Fibroblast of skin of abdomen (primary cell): ENCODE data around the gene KRTAP9-2.
"Not testable (repeated sequence)": the region's sequence is repeated elsewhere in the genome, so short reads cannot be mapped to it uniquely, and the experiment has no call there.

Experiments
- DNase-seq: peaks from one replicate; pipeline ENCODE4 v3.0.0-alpha.2; 2013

Gene KRTAP9-2

DNA sequence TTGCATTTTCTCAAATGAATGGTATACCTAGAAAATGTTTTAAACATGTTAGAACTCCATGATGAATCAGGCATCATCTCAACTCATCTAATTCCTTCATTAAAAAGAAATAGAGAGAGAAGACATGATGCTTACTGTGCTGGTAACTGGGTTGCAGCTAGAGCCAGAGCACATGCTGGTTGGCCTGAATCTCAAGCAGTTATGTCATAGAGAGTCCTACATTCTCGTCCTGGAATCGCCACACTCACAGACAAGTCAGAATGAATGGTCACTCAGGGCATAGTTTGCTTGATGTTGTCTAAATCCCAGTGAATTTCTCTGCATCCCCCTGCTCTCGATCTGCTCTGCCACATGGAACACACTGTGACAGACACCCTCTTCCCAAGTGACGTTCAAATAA lies 10.7 kb downstream of the KRTAP9-2 start:
- DNase-seq = not testable (repeated sequence)

DNA sequence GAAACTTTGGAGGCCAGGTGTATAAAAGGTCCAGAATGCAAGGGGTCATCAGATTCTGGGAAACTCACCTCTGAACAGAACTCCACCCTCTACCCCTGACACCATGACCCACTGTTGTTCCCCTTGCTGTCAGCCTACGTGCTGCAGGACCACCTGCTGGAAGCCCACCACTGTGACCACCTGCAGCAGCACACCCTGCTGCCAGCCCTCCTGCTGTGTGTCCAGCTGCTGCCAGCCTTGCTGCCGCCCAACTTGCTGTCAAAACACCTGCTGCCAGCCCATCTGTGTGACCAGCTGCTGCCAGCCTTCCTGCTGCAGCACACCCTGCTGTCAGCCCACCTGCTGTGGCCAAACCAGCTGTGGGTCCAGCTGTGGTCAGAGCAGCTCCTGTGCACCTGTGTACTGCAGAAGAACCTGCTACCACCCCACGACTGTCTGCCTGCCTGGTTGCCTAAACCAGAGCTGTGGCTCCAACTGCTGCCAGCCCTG lies 11.5 kb downstream of the KRTAP9-2 start, which contains the start of gene KRTAP9-8:
Gene KRTAP9-8, plus strand, starts transcription at position 51 of the 489 bp plus-strand sequence. Its CDS starts 53 bp downstream, at position 104.
- DNase-seq = not testable (repeated sequence)

GRCh38 chr17:41246995-41247787 lies 20.7 kb downstream of the KRTAP9-2 start:
- not testable (repeated sequence) for DNase-seq

DNA sequence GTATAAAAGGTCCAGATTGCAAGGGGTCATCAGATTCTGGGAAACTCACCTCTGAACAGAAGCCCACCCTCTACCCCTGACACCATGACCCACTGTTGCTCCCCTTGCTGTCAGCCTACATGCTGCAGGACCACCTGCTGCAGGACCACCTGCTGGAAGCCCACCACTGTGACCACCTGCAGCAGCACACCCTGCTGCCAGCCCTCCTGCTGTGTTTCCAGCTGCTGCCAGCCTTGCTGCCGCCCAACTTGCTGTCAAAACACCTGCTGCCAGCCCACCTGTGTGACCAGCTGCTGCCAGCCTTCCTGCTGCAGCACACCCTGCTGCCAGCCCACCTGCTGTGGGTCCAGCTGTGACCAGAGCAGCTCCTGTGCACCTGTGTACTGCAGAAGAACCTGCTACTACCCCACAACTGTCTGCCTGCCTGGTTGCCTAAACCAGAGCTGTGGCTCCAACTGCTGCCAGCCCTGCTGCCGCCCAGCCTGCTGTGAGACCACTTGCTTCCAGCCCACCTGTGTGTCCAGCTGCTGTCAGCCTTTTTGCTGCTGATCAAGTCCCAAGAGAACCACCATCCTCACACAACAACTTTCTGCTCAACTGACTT lies 23.3 kb downstream of the KRTAP9-2 start, which contains the start of gene KRTAP9-4:
Gene KRTAP9-4, plus strand, starts transcription at position 51 of the 604 bp plus-strand sequence. Its CDS starts 34 bp downstream, at position 85.
- DNase-seq = not testable (repeated sequence)

GRCh38 chr17:41251261-41251660 lies 24.8 kb downstream of the KRTAP9-2 start:
- no peak for DNase-seq

- peak; percentile 21 for DNase-seq
Measured at GRCh38 chr17:41254861-41255260, 28.4 kb downstream of the KRTAP9-2 start.

GRCh38 chr17:41255381-41256290 lies 29.2 kb downstream of the KRTAP9-2 start, which contains the start of gene KRTAP9-9:
TSS of gene KRTAP9-9 (plus strand) at chr17:41255384.
- peak; percentile 65 for DNase-seq

GRCh38 chr17:41256291-41256685 lies 29.8 kb downstream of the KRTAP9-2 start:
- peak; percentile 51 for DNase-seq

DNA sequence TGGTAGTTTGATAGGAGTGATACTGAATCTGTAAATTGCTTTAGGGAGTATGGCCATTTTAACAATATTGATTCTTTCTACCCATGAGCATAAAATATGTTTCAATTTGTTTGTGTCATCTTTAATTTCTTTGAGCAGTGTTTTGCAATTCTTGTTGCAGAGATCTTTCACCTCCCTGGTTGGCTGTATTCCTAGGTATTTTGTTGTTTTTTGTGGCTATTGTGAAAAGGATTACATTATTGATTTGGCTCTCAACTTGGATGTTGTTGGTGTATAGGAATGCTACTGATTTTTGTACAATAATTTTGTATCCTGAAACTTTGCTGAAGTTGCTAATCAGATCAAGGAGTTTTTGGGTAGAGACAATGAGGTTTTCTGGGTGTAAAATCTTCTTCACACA lies 32.0 kb downstream of the KRTAP9-2 start:
- no peak for DNase-seq

DNA sequence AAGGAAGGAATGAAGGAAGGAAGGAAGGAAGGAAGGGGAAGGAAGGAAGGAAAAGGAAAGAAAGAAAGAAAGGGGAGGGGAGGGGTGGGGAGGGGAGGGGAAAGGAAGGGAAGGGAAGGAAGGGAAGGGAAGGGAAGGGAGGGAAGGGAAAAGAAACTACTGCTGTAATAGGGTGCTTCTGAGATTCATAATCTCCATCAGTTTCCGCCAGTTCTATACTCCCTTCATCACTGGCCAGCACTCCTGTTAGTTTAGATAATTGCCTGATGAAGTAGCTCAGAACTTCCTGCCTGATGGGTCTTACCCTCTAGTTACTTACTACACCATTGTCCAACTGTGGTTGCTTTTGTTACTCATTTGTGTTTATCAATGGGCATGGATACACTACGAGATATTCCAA lies 36.8 kb downstream of the KRTAP9-2 start:
- DNase-seq = no peak

DNA sequence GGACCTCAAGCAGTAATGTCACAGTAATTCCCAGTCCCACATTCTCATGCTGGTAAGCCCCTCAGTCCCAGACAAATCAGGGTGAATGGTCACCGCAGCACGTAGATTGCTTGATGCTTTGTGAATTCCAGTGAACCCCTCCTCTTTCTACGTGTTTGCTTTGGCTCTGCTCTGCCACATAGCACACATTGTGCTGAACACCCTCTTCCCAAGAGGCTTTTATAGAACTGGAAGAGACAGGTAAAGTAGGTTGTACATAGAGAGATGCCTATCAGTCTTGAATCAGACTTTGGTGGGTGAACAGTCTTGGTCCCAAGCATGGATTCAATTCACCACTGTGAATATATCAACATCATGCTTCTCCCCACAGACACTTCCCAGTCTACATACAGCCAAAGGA lies 38.2 kb downstream of the KRTAP9-2 start:
- no peak for DNase-seq

DNA sequence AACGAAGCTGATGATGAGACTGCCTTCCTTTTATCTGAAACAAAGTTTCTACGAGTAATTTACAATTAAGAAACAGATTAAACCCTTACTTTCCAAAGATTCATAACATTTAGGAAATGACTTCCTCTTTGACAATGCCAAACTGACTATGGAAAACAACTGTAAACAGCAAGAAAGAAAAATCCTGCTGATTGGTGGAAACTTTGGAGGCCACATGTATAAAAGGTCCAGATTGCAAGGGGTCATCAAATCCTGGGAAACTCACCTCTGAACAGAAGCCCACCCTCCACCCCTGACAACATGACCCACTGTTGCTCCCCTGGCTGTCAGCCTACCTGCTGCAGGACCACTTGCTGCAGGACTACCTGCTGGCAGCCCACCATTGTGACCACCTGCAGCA lies 38.6 kb downstream of the KRTAP9-2 start, which contains the start of gene KRTAP9-6:
Gene KRTAP9-6, plus strand, starts transcription at position 301 of the 400 bp plus-strand sequence. Its CDS starts 0 bp downstream, at position 301.
- no peak for DNase-seq

- DNase-seq = no peak
Measured at GRCh38 chr17:41267711-41268110, 41.3 kb downstream of the KRTAP9-2 start.

DNA sequence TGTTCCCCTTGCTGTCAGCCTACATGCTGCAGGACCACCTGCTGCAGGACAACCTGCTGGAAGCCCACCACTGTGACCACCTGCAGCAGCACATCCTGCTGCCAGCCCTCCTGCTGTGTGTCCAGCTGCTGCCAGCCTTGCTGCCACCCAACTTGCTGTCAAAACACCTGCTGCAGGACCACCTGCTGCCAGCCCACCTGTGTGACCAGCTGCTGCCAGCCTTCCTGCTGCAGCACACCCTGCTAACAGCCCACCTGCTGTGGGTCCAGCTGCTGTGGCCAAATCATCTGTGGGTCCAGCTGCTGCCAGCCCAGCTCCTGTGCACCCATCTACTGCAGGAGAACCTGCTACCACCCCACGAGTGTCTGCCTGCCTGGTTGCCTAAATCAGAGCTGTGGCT lies 44.9 kb downstream of the KRTAP9-2 start:
- DNase-seq = not testable (repeated sequence)

DNA sequence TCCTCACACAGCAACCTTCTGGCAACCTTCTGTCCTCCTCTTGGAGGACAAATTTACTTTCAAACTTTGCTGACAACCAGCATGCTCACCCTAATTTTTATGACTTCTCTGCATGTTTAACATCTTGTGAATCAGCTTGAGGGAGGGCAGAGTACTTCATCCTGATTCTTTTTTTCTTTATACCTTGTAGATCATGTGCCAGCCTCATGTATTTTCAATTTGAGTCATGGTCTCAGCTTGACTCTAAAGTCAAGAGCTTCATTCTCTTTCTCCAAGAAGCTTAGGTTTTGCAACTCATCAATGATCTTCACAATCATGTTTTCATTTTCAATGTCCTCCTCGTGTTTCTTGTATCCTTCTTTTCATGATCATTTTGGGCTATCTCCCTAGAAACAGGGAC lies 45.4 kb downstream of the KRTAP9-2 start:
- DNase-seq = no peak

DNA sequence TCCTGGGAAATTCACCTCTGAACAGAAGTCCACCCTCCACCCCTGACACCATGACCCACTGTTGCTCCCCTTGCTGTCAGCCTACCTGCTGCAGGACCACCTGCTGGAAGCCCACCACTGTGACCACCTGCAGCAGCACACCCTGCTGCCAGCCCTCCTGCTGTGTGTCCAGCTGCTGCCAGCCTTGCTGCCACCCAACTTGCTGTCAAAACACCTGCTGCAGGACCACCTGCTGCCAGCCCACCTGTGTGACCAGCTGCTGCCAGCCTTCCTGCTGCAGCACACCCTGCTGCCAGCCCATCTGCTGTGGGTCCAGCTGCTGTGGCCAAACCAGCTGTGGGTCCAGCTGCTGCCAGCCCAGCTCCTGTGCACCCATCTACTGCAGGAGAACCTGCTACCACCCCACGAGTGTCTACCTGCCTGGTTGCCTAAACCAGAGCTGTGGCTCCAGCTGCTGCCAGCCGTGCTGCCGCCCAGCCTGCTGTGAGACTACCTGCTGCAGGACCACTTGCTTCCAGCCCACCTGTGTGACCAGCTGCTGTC lies 49.3 kb downstream of the KRTAP9-2 start, which contains the start of gene KRTAP9-7:
Gene KRTAP9-7, plus strand, starts transcription at position 51 of the 543 bp plus-strand sequence. Its CDS starts 0 bp downstream, at position 51.
- DNase-seq = not testable (repeated sequence)
